Upper lobe of left lung (tissue), 6 donors: Measurements from ENCODE around the gene SEMA7A. TPM values are rescaled to one million over a fixed set of nuclear protein-coding genes. Genes with fewer than 3 reads are reported as not detected.

ENCODE experiments used
- ATAC-seq, 2 donors: fragments of 200-7000 bp; cut with Tn5 transposase; one replicate each; pipeline ENCODE4 v1.9.1; 2022; ENCODE audit warnings: mild to moderate bottlenecking in 2 of 2, moderate library complexity in 2 of 2; ENCODE audit not compliant: low FRiP score in 2 of 2
- DNase-seq, 2 donors: peaks; one replicate each; pipeline ENCODE4 v3.0.0-alpha.2; 2019 to 2020
- H3K27ac ChIP-seq, 4 donors: fragments of 200-600 bp; sonication (generic); one replicate each; pipeline ENCODE4 v1.5.1; 2016 to 2019
- H3K27me3 ChIP-seq, 4 donors: fragments of 200-600 bp; sonication (generic); one replicate each; pipeline ENCODE4 v1.5.1; 2017 to 2019
- H3K36me3 ChIP-seq, 4 donors: fragments of 200-600 bp; sonication (generic); one replicate each; pipeline ENCODE4 v1.5.1; 2016 to 2019
- H3K4me1 ChIP-seq, 4 donors: fragments of 200-600 bp; sonication (generic); one replicate each; pipeline ENCODE4 v1.5.1; 2018 to 2019
- H3K4me3 ChIP-seq, 4 donors: fragments of 200-600 bp; sonication (generic); one replicate each; pipeline ENCODE4 v1.5.1; 2017 to 2019; ENCODE audit warnings: mild to moderate bottlenecking in 2 of 4, moderate library complexity in 1 of 4
- H3K9me3 ChIP-seq, 4 donors: fragments of 200-600 bp; sonication (generic); one replicate each; pipeline ENCODE4 v1.5.1; 2018 to 2019
- EP300 ChIP-seq, 4 donors: sonication (generic); formaldehyde crosslinking; IDR thresholded peaks; one replicate each; pipeline ENCODE4 v1.5.1; 2017; ENCODE audit warnings: antibody characterized with exemption in 4 of 4, control low read depth in 2 of 4
- POLR2A ChIP-seq, 4 donors: fragments of 450-650 bp; IDR thresholded peaks; one replicate each; pipeline ENCODE4 v1.5.1; 2016 to 2017; ENCODE audit warnings: antibody characterized with exemption in 4 of 4, mild to moderate bottlenecking in 2 of 4
- POLR2AphosphoS5 ChIP-seq, 2 donors: sonication (generic); formaldehyde crosslinking; IDR thresholded peaks; one replicate each; pipeline ENCODE4 v1.5.1; 2017; ENCODE audit warnings: antibody characterized with exemption in 2 of 2
- WGBS, 2 donors: methylation state at CpG; one replicate each; pipeline ENCODE4 v1.1.5; 2017 to 2018; 5-methylcytosine and 5-hydroxymethylcytosine counted together
- total RNA-seq, 6 donors: library from RNA; depleted of rRNA in 4 of 6; stranded (reverse); fragments of >200 nt in 4 of 6; gene quantifications; one replicate each; pipeline versions ENCODE4 v1.1.0 to v1.2.1, GENCODE V29; 2016 to 2021
- TF ChIP-seq, protein P1 (sequence below), 6 experiments: fragments of 450-650 bp in 4 of 6; fragments of 200-600 bp in 2 of 6; sonication (generic) in 2 of 6; IDR thresholded peaks; one replicate each; pipeline ENCODE4 v1.5.1; 2016 to 2019; ENCODE audit warnings: antibody characterized with exemption in 6 of 6
- donor health status: DM: no; HTN: no; CAD: no; lungs with moderate emphysema.
- donor health status: DM: no; HTN: yes; CAD: no; lungs with severe emphysema.

SEMA7A gene
- total RNA-seq, 6 donors from 2014 or later: 1.0 to 9.1 (median 5.3) TPM

DNA sequence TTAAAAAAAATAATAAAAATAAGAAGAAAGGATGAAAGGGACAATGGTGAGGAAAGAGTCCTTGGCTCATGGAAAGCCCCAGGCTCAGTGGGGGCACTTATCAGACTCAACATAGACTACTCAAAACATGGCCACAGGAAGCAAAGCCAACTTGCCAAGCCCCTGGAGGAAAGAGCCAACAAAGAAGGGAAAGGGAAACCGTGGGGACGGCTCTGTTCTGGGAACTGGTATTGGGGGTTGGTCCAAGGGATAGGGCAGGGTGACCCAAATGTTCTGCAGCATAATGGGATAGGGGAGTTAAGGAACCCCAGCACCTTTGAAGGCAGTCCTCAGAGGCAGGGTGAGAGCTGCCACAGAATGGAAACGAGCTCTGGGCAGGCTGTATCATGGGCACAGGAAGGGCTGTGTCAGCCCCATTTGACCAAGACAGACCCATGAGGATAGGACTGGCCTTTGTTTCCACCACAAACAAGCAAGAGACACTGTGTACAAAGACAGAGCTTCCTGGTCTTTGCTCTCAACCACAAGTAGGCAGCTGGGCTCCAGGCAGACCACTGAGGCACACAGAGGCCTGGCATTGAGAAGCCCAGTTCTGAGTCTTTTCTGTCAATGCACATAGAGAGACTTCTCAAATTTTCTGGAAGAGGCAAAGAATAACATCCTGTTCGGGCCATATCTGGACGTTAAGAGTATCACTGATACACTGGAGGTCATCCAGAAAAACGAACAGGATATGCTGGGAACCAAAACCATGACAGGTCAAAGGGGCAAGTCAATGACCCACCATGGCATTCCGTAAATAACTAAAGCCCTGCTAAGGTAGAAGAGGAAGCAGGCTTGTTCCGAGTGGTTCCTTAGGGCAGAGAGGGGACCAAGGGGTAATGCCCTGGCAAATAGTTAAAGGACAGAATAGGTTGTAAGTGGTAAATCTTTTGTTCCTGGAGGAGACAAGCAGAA is 10.6 kb upstream of the SEMA7A start:
- no peak overlapping the region for H3K4me3 ChIP-seq
- WGBS, 2 donors: 57 to 67% methylated on average over 8 of the region's 8 CpGs
- H3K36me3 ChIP-seq: peaks cover 19 to 47% (median 35%) of the 10 kb centered on the region in 4 donors
- no peaks in the 10 kb centered on the region for H3K4me1 ChIP-seq
- TF ChIP-seq POLR2AphosphoS5 (IDR thresholded peaks at IDR 0.05) (no peak), POLR2A (IDR thresholded peaks at IDR 0.05) (no peak), EP300 (IDR thresholded peaks at IDR 0.05) (no peak)
- TF ChIP-seq, protein P1, sequence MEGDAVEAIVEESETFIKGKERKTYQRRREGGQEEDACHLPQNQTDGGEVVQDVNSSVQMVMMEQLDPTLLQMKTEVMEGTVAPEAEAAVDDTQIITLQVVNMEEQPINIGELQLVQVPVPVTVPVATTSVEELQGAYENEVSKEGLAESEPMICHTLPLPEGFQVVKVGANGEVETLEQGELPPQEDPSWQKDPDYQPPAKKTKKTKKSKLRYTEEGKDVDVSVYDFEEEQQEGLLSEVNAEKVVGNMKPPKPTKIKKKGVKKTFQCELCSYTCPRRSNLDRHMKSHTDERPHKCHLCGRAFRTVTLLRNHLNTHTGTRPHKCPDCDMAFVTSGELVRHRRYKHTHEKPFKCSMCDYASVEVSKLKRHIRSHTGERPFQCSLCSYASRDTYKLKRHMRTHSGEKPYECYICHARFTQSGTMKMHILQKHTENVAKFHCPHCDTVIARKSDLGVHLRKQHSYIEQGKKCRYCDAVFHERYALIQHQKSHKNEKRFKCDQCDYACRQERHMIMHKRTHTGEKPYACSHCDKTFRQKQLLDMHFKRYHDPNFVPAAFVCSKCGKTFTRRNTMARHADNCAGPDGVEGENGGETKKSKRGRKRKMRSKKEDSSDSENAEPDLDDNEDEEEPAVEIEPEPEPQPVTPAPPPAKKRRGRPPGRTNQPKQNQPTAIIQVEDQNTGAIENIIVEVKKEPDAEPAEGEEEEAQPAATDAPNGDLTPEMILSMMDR (IDR thresholded peaks at IDR 0.05): no peak
- no peaks in the 10 kb centered on the region for H3K9me3 ChIP-seq
- ATAC-seq (no peak), DNase-seq (no peak)
- H3K27ac ChIP-seq: peak overlapping the region in 1 of 4 donors; percentile 12
- H3K27me3 ChIP-seq: no peaks in the 10 kb centered on the region

DNA sequence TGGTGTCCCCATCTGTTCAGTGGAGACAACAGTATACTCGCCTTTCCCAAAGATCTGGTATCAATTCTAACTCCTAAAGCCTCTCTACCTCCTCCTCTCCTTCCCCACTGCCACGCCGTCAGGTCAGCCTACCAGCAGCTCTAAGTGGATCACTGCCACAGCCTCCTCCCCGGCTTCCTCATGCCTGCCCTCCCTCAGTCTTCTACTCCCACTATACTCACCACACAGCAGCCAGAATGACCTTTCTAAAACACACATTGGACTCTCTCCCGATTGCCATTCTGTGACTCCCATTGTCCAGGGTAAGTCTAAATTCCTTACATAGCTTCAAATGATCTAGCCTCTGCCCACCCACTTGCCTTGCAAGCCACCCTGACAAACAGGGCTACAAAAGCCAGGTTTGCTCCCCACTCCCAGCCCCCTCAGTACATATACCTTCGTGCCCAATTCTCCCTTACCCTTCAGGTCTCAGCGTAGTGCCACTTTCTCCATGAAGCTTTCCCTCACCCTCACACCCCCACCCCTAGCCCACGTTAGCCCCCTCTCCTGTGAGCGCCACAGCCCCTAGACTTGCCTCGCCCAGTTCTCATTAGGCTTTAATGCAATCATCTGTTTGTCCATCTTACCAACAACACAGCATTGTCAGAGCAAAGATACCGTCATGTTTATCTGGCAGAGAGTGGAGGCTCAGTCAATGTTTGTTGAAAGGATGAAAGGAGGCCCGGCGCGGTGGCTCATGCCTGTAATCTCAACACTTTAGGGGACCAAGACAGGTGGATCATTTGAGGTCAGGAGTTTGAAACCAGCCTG is 9.5 kb upstream of the SEMA7A start:
- Histone ChIP-seq H3K4me1 (no peaks in the 10 kb centered on the region), H3K9me3 (no peaks in the 10 kb centered on the region)
- DNase-seq: no peak

DNA sequence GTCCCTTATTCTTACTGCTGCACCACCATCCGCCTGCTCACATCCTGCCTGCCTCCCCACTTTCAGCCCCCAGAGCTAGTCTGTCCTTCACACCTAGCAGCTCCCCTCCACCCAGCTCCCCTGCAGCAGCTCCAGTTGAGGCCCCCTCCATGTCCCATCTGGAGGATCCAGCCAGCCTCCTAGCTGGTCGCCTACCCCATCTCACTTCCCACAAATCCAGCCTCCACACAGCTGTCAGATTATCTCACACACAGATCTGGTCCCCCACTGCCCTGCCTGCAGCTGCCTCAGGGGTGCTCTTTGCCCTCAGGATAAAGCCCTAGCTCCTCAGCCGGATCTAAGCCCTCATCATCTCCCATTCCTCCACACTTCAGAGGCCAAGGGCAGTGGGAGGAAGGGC is 8.8 kb upstream of the SEMA7A start:
- Histone ChIP-seq H3K27ac (no peak overlapping the region), H3K4me3 (no peak overlapping the region), H3K27me3 (no peaks in the 10 kb centered on the region), H3K36me3 (peaks cover 13 to 29% (median 19%) of the 10 kb centered on the region in 4 donors), H3K4me1 (no peaks in the 10 kb centered on the region), H3K9me3 (no peaks in the 10 kb centered on the region)
- TF ChIP-seq, protein P1 (IDR thresholded peaks at IDR 0.05): no peak
- no peak for TF ChIP-seq POLR2AphosphoS5 (IDR thresholded peaks at IDR 0.05)
- TF ChIP-seq POLR2A (IDR thresholded peaks at IDR 0.05): no peak
- no peak for TF ChIP-seq EP300 (IDR thresholded peaks at IDR 0.05)
- 72 to 74% methylated on average over 3 of the region's 3 CpGs for WGBS, 2 donors
- DNase-seq (no peak), ATAC-seq (no peak)

More for the DNA sequence above, 9.5 kb upstream of the SEMA7A start:
- Histone ChIP-seq H3K36me3 (peaks cover 14 to 36% (median 24%) of the 10 kb centered on the region in 4 donors), H3K4me3 (no peak overlapping the region), H3K27ac (no peak overlapping the region), H3K27me3 (no peaks in the 10 kb centered on the region)
- 74 to 75% methylated on average over 14 of the region's 14 CpGs for WGBS, 2 donors
- TF ChIP-seq, protein P1 (IDR thresholded peaks at IDR 0.05): no peak
- TF ChIP-seq EP300 (IDR thresholded peaks at IDR 0.05) (no peak), POLR2AphosphoS5 (IDR thresholded peaks at IDR 0.05) (no peak), POLR2A (IDR thresholded peaks at IDR 0.05) (no peak)
- ATAC-seq: no peak

DNA sequence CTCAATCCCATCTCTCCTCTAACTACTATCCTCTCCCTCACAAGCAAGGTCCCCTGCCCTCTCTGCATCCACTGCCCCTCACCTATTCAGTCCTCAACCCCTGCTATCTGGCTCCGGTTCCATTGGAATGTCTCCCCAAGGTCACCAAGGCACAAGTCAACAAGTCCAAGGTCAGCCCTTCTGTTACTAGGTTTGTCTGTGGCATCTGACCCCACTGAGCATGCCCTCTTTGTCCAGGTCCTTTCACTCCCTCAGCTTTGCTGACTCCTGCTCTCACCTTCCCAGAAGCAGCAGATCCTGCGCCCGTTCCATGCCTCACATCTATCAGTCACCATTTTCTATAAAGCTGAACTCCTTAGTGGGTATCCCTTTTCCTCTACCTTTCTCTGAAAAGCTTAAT is 8.3 kb upstream of the SEMA7A start:
- Histone ChIP-seq H3K4me1 (no peaks in the 10 kb centered on the region), H3K9me3 (no peaks in the 10 kb centered on the region), H3K27me3 (no peaks in the 10 kb centered on the region), H3K36me3 (peaks cover 7 to 24% (median 14%) of the 10 kb centered on the region in 4 donors), H3K4me3 (no peak overlapping the region), H3K27ac (no peak overlapping the region)
- TF ChIP-seq EP300 (IDR thresholded peaks at IDR 0.05) (no peak), POLR2A (IDR thresholded peaks at IDR 0.05) (no peak), POLR2AphosphoS5 (IDR thresholded peaks at IDR 0.05) (no peak)
- TF ChIP-seq, protein P1 (IDR thresholded peaks at IDR 0.05): no peak
- ATAC-seq (no peak), DNase-seq (no peak)
- 85 to 86% methylated on average over 3 of the region's 3 CpGs for WGBS, 2 donors
